ENCODE measurements around the gene ZPLD1.

The ZPLD1 gene

DNA sequence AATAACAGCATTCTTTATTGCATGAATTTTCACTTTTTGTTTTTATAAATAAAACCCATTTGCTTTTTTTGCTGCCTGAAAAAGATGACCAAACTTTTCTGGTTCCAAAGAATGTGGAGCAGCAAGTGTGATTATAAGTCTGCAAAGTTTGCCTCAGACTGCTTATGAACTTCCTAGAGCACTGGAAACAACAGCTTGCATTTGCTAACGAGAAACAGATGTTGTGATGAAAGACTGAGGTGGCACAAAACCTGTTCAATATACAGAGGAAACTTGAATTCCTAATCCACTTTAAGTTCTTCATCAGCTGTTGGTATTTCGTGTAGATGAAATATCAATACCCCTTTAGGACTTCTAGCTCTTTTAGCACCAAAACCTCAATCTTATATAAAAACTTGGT is 9.3 kb downstream of the ZPLD1 start:
- DNase-seq (ENCODE audit: extremely low read depth, low read depth), result no peak
- TF ChIP-seq, protein P1, sequence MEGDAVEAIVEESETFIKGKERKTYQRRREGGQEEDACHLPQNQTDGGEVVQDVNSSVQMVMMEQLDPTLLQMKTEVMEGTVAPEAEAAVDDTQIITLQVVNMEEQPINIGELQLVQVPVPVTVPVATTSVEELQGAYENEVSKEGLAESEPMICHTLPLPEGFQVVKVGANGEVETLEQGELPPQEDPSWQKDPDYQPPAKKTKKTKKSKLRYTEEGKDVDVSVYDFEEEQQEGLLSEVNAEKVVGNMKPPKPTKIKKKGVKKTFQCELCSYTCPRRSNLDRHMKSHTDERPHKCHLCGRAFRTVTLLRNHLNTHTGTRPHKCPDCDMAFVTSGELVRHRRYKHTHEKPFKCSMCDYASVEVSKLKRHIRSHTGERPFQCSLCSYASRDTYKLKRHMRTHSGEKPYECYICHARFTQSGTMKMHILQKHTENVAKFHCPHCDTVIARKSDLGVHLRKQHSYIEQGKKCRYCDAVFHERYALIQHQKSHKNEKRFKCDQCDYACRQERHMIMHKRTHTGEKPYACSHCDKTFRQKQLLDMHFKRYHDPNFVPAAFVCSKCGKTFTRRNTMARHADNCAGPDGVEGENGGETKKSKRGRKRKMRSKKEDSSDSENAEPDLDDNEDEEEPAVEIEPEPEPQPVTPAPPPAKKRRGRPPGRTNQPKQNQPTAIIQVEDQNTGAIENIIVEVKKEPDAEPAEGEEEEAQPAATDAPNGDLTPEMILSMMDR (IDR thresholded peaks at IDR 0.05; ENCODE audit: low read depth, low read length), result no peak

DNA sequence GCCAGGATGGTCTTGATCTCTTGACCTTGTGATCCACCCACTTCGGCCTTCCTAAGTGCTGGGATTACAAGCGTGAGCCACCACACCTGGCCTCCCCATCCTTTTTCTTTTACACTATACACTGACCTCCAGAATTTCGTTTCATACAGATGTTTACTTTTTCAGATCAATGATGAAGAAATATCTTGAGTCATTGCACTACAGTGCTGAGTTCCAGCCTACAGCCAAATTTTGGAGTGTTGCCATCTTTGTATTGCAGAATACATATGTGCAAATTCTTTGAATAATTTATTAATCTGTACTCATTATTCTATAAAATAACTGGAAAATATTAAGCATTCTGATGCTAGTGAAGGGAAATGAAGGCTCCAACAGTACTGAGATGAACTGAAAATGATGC is 12.5 kb downstream of the ZPLD1 start:
- TF ChIP-seq, protein P1 (IDR thresholded peaks at IDR 0.05; ENCODE audit: low read depth, low read length), result no peak
- DNase-seq (ENCODE audit: extremely low read depth, low read depth), result no peak

DNA sequence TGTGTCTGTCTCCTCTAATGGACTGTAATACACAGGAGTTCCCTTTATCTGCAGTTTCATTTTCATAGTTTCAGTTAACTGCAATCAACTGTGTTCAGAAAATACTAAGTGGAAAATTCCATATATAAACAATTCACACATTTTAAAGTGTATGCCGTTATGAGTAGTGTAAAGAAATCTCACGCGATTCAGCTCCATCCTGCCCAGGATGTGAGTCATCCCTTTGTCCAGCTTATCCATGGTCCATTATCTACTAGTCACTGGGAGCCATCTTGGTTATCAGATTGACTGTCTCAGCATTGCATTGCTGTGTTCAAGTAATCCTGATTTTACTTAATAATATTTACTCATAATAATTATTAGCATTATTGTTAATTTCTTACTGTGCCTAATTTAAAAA is 14.5 kb downstream of the ZPLD1 start:
- TF ChIP-seq, protein P1 (IDR thresholded peaks at IDR 0.05; ENCODE audit: low read depth, low read length), result no peak
- DNase-seq (ENCODE audit: extremely low read depth, low read depth), result no peak

DNA sequence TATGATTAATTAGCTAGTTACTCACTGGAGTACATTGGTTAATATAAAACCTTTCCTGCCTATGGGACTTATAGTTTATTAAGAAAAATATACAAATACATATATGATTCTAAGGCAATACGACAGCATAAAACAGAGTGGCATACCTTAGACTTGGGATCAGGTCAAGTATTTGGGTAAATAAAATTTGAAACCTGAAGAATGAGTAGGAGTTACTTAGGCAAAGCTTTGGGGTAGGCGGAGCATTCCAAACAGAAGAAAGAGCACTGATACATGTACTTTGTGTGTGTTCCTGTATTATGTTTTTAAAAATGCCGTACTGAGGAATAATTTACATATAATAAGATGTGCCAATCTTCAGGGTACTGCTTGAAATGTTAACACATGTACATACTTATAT is 15.1 kb downstream of the ZPLD1 start:
- TF ChIP-seq, protein P1 (IDR thresholded peaks at IDR 0.05; ENCODE audit: low read depth, low read length), result no peak
- DNase-seq (ENCODE audit: extremely low read depth, low read depth), result no peak

DNA sequence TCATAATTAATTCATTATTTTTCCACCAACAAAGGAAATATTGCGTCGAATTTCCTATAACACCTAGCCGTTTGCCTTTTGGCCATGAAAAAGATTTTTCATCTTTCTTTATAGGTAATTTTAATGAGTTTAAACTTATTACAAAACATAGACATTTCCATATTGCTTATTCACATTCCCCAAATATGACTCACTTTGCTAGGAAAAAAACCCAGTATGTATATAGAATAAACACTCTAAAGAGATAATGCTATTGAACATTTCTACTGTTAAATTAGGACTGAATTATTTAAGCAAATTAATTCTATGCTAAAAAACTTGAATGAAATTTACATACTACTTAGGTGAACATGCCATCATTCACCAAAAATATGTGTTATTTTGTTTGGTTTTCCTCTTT is 16.2 kb downstream of the ZPLD1 start:
- TF ChIP-seq, protein P1 (IDR thresholded peaks at IDR 0.05; ENCODE audit: low read depth, low read length), result no peak
- no peak for DNase-seq (ENCODE audit: extremely low read depth, low read depth)

DNA sequence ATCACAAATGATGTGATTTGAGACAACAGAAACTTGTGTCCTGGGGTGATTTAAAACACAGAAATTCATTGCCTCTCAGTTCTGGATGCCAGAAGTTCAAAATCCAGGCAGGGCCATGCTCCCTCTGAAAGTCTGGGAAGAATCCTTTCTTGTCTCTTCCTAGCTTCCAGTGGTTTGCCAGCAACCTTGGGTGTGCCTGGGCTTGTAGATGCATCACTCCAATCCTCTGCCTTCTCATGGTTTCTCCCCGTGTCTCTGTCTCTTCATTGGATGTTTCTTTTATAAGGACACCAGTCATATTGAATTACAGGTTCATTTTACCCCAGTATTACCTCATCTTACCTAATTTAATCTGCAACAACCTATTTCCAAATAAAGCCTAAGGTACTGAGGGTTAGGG is 16.7 kb downstream of the ZPLD1 start:
- TF ChIP-seq, protein P1 (IDR thresholded peaks at IDR 0.05; ENCODE audit: low read depth, low read length), result no peak
- DNase-seq (ENCODE audit: extremely low read depth, low read depth), result no peak

DNA sequence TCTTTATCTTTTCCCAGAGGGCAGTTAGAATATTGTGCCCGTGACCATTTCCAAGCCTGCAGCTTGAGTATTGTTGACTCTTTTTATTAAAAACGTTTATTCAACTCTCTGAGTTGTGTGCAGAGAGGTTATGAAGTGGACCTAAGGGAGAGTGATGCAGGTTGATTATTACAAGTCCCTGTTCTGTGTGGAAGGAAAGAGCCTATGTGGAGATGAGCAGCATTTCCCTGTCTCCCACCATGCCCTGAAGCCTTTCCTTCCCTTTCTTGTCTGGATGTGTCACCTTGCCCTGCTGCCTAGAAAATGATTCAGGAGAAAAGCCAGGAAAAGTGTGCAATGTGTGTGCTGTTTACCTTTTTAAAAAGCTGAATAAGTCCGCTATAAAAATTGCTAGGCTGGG is 19.4 kb downstream of the ZPLD1 start:
- no peak for DNase-seq (ENCODE audit: extremely low read depth, low read depth)
- TF ChIP-seq, protein P1 (IDR thresholded peaks at IDR 0.05; ENCODE audit: low read depth, low read length), result no peak
